A673 (cell line): Measurements from ENCODE around the gene PPP1CC. TPM values are rescaled to one million over a fixed set of nuclear protein-coding genes. Genes with fewer than 3 reads are reported as not detected.

ENCODE experiments used
- BruUV-seq: library from RNA; stranded (reverse); fragments of 400-500 nt; replicated peaks from 2 replicates; lab custom pipeline; 2021; lab: Mats Ljungman, UMichigan
- CTCF ChIA-PET: fragments of 300-600 bp; sonication (Branson Sonifier 250); formaldehyde crosslinking; loops from one replicate; lab custom pipeline; 2022; ENCODE audit warnings: antibody characterized with exemption; lab: Charles Lee
- POLR2A ChIA-PET: fragments of 300-600 bp; sonication (Branson Sonifier 250); formaldehyde crosslinking; loops from one replicate; lab custom pipeline; 2022; ENCODE audit warnings: antibody characterized with exemption; ENCODE audit not compliant: low non-redundant PET; lab: Charles Lee
- DNase-seq: peaks from one replicate; pipeline ENCODE4 v3.0.0-alpha.2; 2015; ENCODE audit warnings: low spot score
- H3K27ac ChIP-seq: fragments of 200-600 bp; sonication (generic); 2 replicates; pipeline ENCODE4 v1.5.1; 2016; ENCODE audit warnings: mixed run types, low read depth, mild to moderate bottlenecking, mixed read lengths, antibody characterized with exemption, low read length; ENCODE audit not compliant: poor library complexity, severe bottlenecking
- H3K27me3 ChIP-seq: fragments of 200-600 bp; sonication (generic); replicated peaks from 2 replicates; pipeline ENCODE4 v1.6.1; 2017; ENCODE audit warnings: mixed run types, low read depth, mild to moderate bottlenecking, mixed read lengths, antibody characterized with exemption, low read length; ENCODE audit not compliant: insufficient read depth, poor library complexity
- H3K36me3 ChIP-seq: fragments of 200-600 bp; sonication (generic); 2 replicates; pipeline ENCODE4 v1.6.1; 2016; ENCODE audit warnings: mixed run types, mild to moderate bottlenecking, mixed read lengths, antibody characterized with exemption, low read length; ENCODE audit not compliant: insufficient read depth, poor library complexity, severe bottlenecking
- H3K4me1 ChIP-seq: fragments of 200-600 bp; sonication (generic); 2 replicates; pipeline ENCODE4 v1.6.1; 2017; ENCODE audit warnings: mixed run types, mild to moderate bottlenecking, mixed read lengths, antibody characterized with exemption, low read length; ENCODE audit not compliant: insufficient read depth, poor library complexity, severe bottlenecking
- H3K4me3 ChIP-seq: fragments of 200-600 bp; sonication (generic); 2 replicates; pipeline ENCODE4 v1.5.1; 2016; ENCODE audit warnings: low read depth, mixed run types, mild to moderate bottlenecking, mixed read lengths, low read length; ENCODE audit not compliant: poor library complexity, severe bottlenecking
- H3K9me3 ChIP-seq: fragments of 200-600 bp; sonication (generic); 2 replicates; pipeline ENCODE4 v1.6.1; 2016; ENCODE audit warnings: mixed run types, low read depth, mild to moderate bottlenecking, mixed read lengths, antibody characterized with exemption, low read length; ENCODE audit not compliant: poor library complexity, severe bottlenecking
- CTCF ChIP-seq: fragments of 300-800, 200-600 bp; sonication (generic); conservative IDR thresholded peaks from 2 replicates; pipeline ENCODE4 v1.5.1; 2017; ENCODE audit warnings: low read depth, mild to moderate bottlenecking, antibody characterized with exemption, low read length, moderate library complexity, mixed read lengths
- EZH2 ChIP-seq: fragments of 200-600 bp; sonication (generic); IDR thresholded peaks from 2 replicates; pipeline ENCODE4 v1.6.1; 2017; ENCODE audit warnings: borderline replicate concordance, low read depth, mild to moderate bottlenecking, mixed read lengths, antibody characterized with exemption, low read length; ENCODE audit not compliant: poor library complexity, severe bottlenecking
- intact Hi-C: fragments of 100-400 bp; cut with micrococcal nuclease; formaldehyde crosslinking; loops from one replicate; pipeline ENCODE4 v1.10.0; 2022; ENCODE audit not compliant: unreplicated experiment
- total RNA-seq: library from RNA; stranded (reverse); gene quantifications from 2 replicates; pipeline ENCODE4 v1.2.3, GENCODE V29; 2021

PPP1CC gene
- total RNA-seq, 1 experiment from 2014 or later: 268 TPM

DNA sequence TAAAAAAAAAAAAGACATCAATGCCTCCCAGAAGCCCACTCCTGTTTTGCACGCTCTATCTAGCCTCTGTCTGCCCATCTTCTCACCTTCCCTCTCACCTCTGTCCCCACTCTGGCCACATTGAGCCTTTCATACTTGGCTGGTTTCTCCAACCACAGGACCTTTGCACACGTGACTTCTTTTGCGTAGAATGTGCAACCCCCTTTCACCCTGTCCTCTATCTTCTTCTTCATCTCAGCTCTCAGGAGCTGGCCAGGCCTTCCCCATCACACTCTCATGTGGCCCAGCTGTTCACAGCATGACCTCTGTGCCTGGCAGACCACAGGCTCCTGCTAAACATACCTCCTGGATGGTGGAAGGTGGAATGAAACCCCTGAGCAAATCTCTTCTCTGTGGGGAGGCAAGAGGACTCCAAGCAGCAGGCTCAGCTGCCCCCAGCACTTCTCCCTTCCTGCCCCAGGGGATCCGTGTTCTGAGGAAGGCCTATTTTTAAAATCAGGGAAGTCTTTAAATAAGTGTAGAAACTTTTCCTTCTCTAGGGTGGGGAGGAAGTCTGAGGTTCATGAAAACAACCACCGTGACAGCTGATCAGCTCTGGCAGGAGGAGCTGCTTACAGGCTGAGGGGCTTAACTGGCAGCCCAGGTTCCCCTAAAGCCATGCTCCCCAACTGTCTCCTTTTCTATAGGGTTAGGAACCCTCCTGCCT is 65.3 kb downstream of the PPP1CC start:
- no peak for TF ChIP-seq CTCF
- TF ChIP-seq EZH2: no peak
- no peaks in the 10 kb centered on the region for H3K27me3 ChIP-seq
- H3K27ac ChIP-seq: no peak overlapping the region
- no peak for DNase-seq
- no TSS peak for BruUV-seq
- intact Hi-C loops: no loop called here
- H3K36me3 ChIP-seq: no peaks in the 10 kb centered on the region
- no peaks in the 10 kb centered on the region for H3K4me1 ChIP-seq
- ChIA-PET POLR2A (no interaction called here), CTCF (no interaction called here)
- H3K4me3 ChIP-seq: no peak overlapping the region
- H3K9me3 ChIP-seq: no peaks in the 10 kb centered on the region

DNA sequence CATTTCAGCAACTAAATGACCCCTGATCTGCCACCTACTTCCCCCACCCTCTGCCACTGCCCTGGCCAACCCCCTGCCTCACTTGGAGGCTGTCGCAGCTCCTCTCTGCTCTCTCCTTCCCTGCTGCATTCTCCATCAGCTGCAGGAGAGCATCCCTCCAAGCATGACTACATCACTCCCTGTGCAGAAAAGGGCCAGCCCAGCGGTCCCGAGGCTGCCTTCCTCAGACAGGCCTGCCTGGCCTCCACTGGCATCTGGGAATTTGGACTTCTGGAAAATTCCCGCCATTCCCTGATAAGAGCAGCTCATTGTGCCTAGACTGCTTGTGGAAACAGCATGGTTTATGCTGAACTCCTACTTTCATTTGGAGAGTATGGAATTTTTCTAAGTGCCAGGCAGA is 66.5 kb downstream of the PPP1CC start:
- CTCF ChIA-PET: no interaction called here
- no TSS peak for BruUV-seq
- POLR2A ChIA-PET: no interaction called here

GRCh38 chr12:110670161-110670701 is 72.5 kb downstream of the PPP1CC start:
- H3K27me3 ChIP-seq: no peaks in the 10 kb centered on the region
- H3K9me3 ChIP-seq: no peaks in the 10 kb centered on the region
- intact Hi-C loops: no loop called here
- DNase-seq: no peak
- H3K36me3 ChIP-seq: no peaks in the 10 kb centered on the region
- CTCF ChIA-PET: no interaction called here
- no TSS peak for BruUV-seq
- H3K27ac ChIP-seq: no peak overlapping the region
- no peaks in the 10 kb centered on the region for H3K4me1 ChIP-seq
- H3K4me3 ChIP-seq: no peak overlapping the region
- POLR2A ChIA-PET: no interaction called here
- no peak for TF ChIP-seq CTCF
- TF ChIP-seq EZH2: no peak

More for the DNA sequence above, 66.5 kb downstream of the PPP1CC start:
- no peak overlapping the region for H3K4me3 ChIP-seq
- H3K36me3 ChIP-seq: no peaks in the 10 kb centered on the region
- no peaks in the 10 kb centered on the region for H3K4me1 ChIP-seq
- no peaks in the 10 kb centered on the region for H3K27me3 ChIP-seq
- intact Hi-C loops: no loop called here
- H3K9me3 ChIP-seq: no peaks in the 10 kb centered on the region
- H3K27ac ChIP-seq: no peak overlapping the region
- TF ChIP-seq CTCF (no peak), EZH2 (no peak)
- no peak for DNase-seq

Other genes with a start within 250 kb of the PPP1CC start
- gene VPS29, start 240.8 kb downstream of the PPP1CC start, total RNA-seq: 147 and 150 TPM in 2 replicates
- 0.28 TPM in 1 of 2 replicates, not detected in the other for gene RAD9B, start 240.6 kb downstream of the PPP1CC start, total RNA-seq
- 27.5 and 30.9 TPM in 2 replicates for gene PPTC7, start 159.6 kb downstream of the PPP1CC start, total RNA-seq
- 38.8 TPM in 2 replicates for gene TCTN1, start 128.8 kb downstream of the PPP1CC start, total RNA-seq
- 1.0 and 1.1 TPM in 2 replicates for gene HVCN1, start 53.8 kb downstream of the PPP1CC start, total RNA-seq
- 0.24 TPM in 1 of 2 replicates, not detected in the other for gene CCDC63, start 104.1 kb upstream of the PPP1CC start, total RNA-seq
- gene MYL2, start 177.7 kb upstream of the PPP1CC start, total RNA-seq: not detected in 2 replicates